ENCODE results near the gene MYO5B. TPM values are rescaled to one million over a fixed set of nuclear protein-coding genes. Genes with fewer than 3 reads are reported as not detected.

The MYO5B gene
- total RNA-seq, 6 experiments from 2014 or later = 0.17 to 0.28 TPM; not detected in 4

- H3K9me3 Mint-ChIP-seq = no peaks in the 10 kb centered on the region
- no peak for DNase-seq
- no peaks in the 10 kb centered on the region for H3K36me3 Mint-ChIP-seq (ENCODE audit: low read depth)
- peaks cover 8% of the 10 kb centered on the region; the same call in 1 of the 2 replicates for H3K27me3 Mint-ChIP-seq (ENCODE audit: insufficient read depth)
- H3K4me3 Mint-ChIP-seq = no peak overlapping the region
- no peak overlapping the region for H3K27ac Mint-ChIP-seq
- TF ChIP-seq CTCF (IDR thresholded peaks at IDR 0.05) = no peak
- no peaks in the 10 kb centered on the region for H3K4me1 Mint-ChIP-seq (ENCODE audit: low read depth)
Observed at GRCh38 chr18:50127516-50128210, 67.3 kb downstream of the MYO5B start.

- Mint-ChIP-seq H3K4me1 (ENCODE audit: low read depth) (no peaks in the 10 kb centered on the region), H3K27ac (no peak overlapping the region), H3K4me3 (no peak overlapping the region), H3K27me3 (ENCODE audit: insufficient read depth) (peaks cover 8% of the 10 kb centered on the region; the same call in 1 of the 2 replicates), H3K36me3 (ENCODE audit: low read depth) (no peaks in the 10 kb centered on the region), H3K9me3 (no peaks in the 10 kb centered on the region)
- TF ChIP-seq CTCF (IDR thresholded peaks at IDR 0.05) = no peak
- DNase-seq = no peak
Observed at GRCh38 chr18:50126471-50126870, 68.5 kb downstream of the MYO5B start.

GRCh38 chr18:50125456-50125855, 69.5 kb downstream of the MYO5B start:
- no peak overlapping the region for H3K27ac Mint-ChIP-seq
- no peaks in the 10 kb centered on the region for H3K36me3 Mint-ChIP-seq (ENCODE audit: low read depth)
- no peaks in the 10 kb centered on the region for H3K4me1 Mint-ChIP-seq (ENCODE audit: low read depth)
- H3K4me3 Mint-ChIP-seq = no peak overlapping the region
- no peaks in the 10 kb centered on the region for H3K9me3 Mint-ChIP-seq
- peaks cover 6% of the 10 kb centered on the region; the same call in 1 of the 2 replicates for H3K27me3 Mint-ChIP-seq (ENCODE audit: insufficient read depth)
- no peak for DNase-seq
- TF ChIP-seq CTCF (IDR thresholded peaks at IDR 0.05) = no peak

- DNase-seq = no peak
- peaks cover 2% of the 10 kb centered on the region for H3K27me3 Mint-ChIP-seq (ENCODE audit: insufficient read depth)
- no peaks in the 10 kb centered on the region for H3K36me3 Mint-ChIP-seq (ENCODE audit: low read depth)
- H3K4me1 Mint-ChIP-seq (ENCODE audit: low read depth) = no peaks in the 10 kb centered on the region
- no peak for TF ChIP-seq CTCF (IDR thresholded peaks at IDR 0.05)
- H3K9me3 Mint-ChIP-seq = no peaks in the 10 kb centered on the region
- no peak overlapping the region for H3K4me3 Mint-ChIP-seq
- no peak overlapping the region for H3K27ac Mint-ChIP-seq
Observed at GRCh38 chr18:50119296-50119695, 75.7 kb downstream of the MYO5B start.

GRCh38 chr18:50117863-50118262, 77.1 kb downstream of the MYO5B start:
- H3K27ac Mint-ChIP-seq = no peak overlapping the region
- no peaks in the 10 kb centered on the region for H3K36me3 Mint-ChIP-seq (ENCODE audit: low read depth)
- no peaks in the 10 kb centered on the region for H3K4me1 Mint-ChIP-seq (ENCODE audit: low read depth)
- H3K4me3 Mint-ChIP-seq = no peak overlapping the region
- no peak for DNase-seq
- H3K9me3 Mint-ChIP-seq = no peaks in the 10 kb centered on the region
- no peak for TF ChIP-seq CTCF (IDR thresholded peaks at IDR 0.05)
- peaks cover 3% of the 10 kb centered on the region for H3K27me3 Mint-ChIP-seq (ENCODE audit: insufficient read depth)

All from HFFc6 (cell line).